ENCODE measurements around the gene ADCY3. TPM values are rescaled to one million over a fixed set of nuclear protein-coding genes. Genes with fewer than 3 reads are reported as not detected.

Gene ADCY3
- total RNA-seq, 5 donors from 2014 or later (not counting 1 experiment from before 2014, with no cell fraction given), result 21.4 to 35.6 (median 32.8) TPM

DNA sequence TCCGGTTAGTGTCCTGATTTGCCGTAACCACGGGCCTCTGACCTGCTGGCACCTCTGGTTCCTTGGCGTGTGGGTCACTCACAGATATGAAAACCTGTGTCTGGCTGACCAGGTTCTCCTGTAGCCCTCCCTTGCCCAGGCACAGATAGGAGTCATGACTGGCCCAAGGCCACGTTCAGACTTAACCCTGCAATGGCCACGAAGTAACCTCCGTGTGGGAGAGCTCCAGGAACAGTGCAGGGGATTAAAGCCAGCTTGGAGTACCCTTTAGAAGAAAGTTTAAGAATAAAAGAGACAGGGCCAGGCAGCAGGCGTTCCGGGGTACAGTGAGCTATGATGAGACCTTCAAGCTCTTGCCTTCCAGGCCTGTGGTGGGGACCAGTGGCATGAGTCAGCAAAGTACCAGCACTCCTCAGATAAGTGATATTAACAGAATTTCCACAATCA lies 101.3 kb downstream of the ADCY3 start:
- CTCF ChIA-PET, result interaction anchor here in 1 of 2 donors (0.6 to 1.1 kb wide), 3 partner anchors 9 to 196 kb away, joined by 3 to 8 read pairs (median 3); no protein-coding TSS in a partner anchor
- no peaks in the 10 kb centered on the region for H3K27me3 Mint-ChIP-seq
- ATAC-seq (replicated peaks in 1 of 4), result no peak
- POLR2A ChIA-PET, result no interaction called here
- H3K9me3 Mint-ChIP-seq, result no peaks in the 10 kb centered on the region
- no peaks in the 10 kb centered on the region for H3K4me1 ChIP-seq (ENCODE audit: control insufficient read depth in 1 of 2, extremely low read depth in 1 of 2, insufficient read depth in 2 of 2, low read length in 2 of 2)
- no peak for DNase-seq
- H3K4me1 Mint-ChIP-seq, result no peaks in the 10 kb centered on the region
- no peaks in the 10 kb centered on the region for H3K9me3 ChIP-seq
- H3K4me3 ChIP-seq (ENCODE audit: control insufficient read depth in 1 of 2, extremely low read depth in 1 of 2, low read length in 1 of 2), result no peak overlapping the region
- no peaks in the 10 kb centered on the region for H3K27me3 ChIP-seq (replicated peaks in 1 of 2; ENCODE audit: control insufficient read depth in 2 of 2, extremely low read depth in 1 of 2, insufficient read depth in 2 of 2, low read length in 1 of 2)
- peaks cover 21 to 54% of the 10 kb centered on the region in 2 donors for H3K36me3 ChIP-seq (ENCODE audit: control insufficient read depth in 2 of 2, extremely low read depth in 1 of 2, insufficient read depth in 1 of 2, low read length in 1 of 2)
- H3K4me3 Mint-ChIP-seq, result no peak overlapping the region
- 73% methylated on average over 7 of the region's 9 CpGs for WGBS (ENCODE audit: insufficient coverage)
- no peak overlapping the region for H3K27ac Mint-ChIP-seq
- H3K36me3 Mint-ChIP-seq, result peaks cover 54% of the 10 kb centered on the region
- no peak overlapping the region for H3K27ac ChIP-seq (ENCODE audit: low read length)

DNA sequence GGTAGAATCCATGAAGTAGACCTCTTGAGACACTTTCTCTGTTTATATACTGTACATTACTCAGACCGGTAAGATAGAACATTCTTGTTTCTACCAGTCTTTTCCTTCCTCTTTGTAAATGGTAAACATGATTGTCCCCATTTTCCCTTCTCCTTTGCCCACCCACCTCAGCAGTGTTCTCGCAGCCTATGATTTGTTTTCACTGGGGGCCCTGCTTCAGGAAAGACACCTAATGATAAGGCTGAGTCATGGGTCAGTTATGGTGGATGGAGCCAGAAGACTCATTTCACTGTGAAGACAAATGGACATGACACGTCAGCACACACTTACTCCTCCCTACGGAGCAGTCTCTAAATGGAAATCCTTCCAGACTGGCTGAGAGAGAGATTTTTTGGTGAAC lies 103.2 kb downstream of the ADCY3 start:
- H3K27ac ChIP-seq (ENCODE audit: low read length), result no peak overlapping the region
- H3K36me3 Mint-ChIP-seq, result peaks cover 42% of the 10 kb centered on the region
- CTCF ChIA-PET, result no interaction called here

DNA sequence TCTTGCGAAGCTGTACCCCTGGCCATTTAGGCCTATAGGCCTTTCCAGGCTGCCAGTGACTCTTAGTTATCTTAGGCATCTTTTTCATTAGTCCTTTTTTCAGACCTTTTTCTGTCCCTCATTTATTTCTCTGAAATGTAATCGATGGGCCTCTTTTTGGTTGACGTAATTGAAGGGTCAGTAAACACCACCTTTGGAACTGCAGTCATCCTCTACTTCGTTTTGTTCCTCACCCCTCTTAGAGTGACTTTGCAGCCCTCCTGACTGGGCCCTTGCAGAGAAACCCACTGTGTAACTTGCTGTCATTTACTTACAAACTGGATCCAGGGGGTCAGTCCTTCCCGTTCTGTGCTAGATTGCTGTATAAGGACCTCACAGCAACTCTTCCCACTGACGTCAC lies 103.6 kb downstream of the ADCY3 start:
- H3K27me3 ChIP-seq (replicated peaks in 1 of 2; ENCODE audit: control insufficient read depth in 2 of 2, extremely low read depth in 1 of 2, insufficient read depth in 2 of 2, low read length in 1 of 2), result no peaks in the 10 kb centered on the region
- POLR2A ChIA-PET, result no interaction called here
- 94% methylated on average over 4 of the region's 6 CpGs for WGBS (ENCODE audit: insufficient coverage)
- Mint-ChIP-seq H3K27ac (no peak overlapping the region), H3K4me3 (no peak overlapping the region), H3K27me3 (no peaks in the 10 kb centered on the region), H3K4me1 (no peaks in the 10 kb centered on the region), H3K9me3 (no peaks in the 10 kb centered on the region), H3K36me3 (peaks cover 41% of the 10 kb centered on the region)
- H3K4me3 ChIP-seq (ENCODE audit: control insufficient read depth in 1 of 2, extremely low read depth in 1 of 2, low read length in 1 of 2), result no peak overlapping the region
- peaks cover 10 to 42% of the 10 kb centered on the region in 2 donors for H3K36me3 ChIP-seq (ENCODE audit: control insufficient read depth in 2 of 2, extremely low read depth in 1 of 2, insufficient read depth in 1 of 2, low read length in 1 of 2)
- no peaks in the 10 kb centered on the region for H3K4me1 ChIP-seq (ENCODE audit: control insufficient read depth in 1 of 2, extremely low read depth in 1 of 2, insufficient read depth in 2 of 2, low read length in 2 of 2)
- no peaks in the 10 kb centered on the region for H3K9me3 ChIP-seq
- H3K27ac ChIP-seq (ENCODE audit: low read length), result no peak overlapping the region
- DNase-seq, result no peak
- no peak for ATAC-seq (replicated peaks in 1 of 4)
- CTCF ChIA-PET, result no interaction called here

More for the DNA sequence above, 103.2 kb downstream of the ADCY3 start:
- ATAC-seq (replicated peaks in 1 of 4) (no peak), DNase-seq (no peak)
- POLR2A ChIA-PET, result no interaction called here
- Mint-ChIP-seq H3K4me1 (no peaks in the 10 kb centered on the region), H3K9me3 (no peaks in the 10 kb centered on the region), H3K4me3 (no peak overlapping the region), H3K27ac (no peak overlapping the region), H3K27me3 (no peaks in the 10 kb centered on the region)
- no peaks in the 10 kb centered on the region for H3K9me3 ChIP-seq
- H3K4me3 ChIP-seq (ENCODE audit: control insufficient read depth in 1 of 2, extremely low read depth in 1 of 2, low read length in 1 of 2), result no peak overlapping the region
- no peaks in the 10 kb centered on the region for H3K4me1 ChIP-seq (ENCODE audit: control insufficient read depth in 1 of 2, extremely low read depth in 1 of 2, insufficient read depth in 2 of 2, low read length in 2 of 2)
- H3K36me3 ChIP-seq (ENCODE audit: control insufficient read depth in 2 of 2, extremely low read depth in 1 of 2, insufficient read depth in 1 of 2, low read length in 1 of 2), result peaks cover 10 to 42% of the 10 kb centered on the region in 2 donors
- no peaks in the 10 kb centered on the region for H3K27me3 ChIP-seq (replicated peaks in 1 of 2; ENCODE audit: control insufficient read depth in 2 of 2, extremely low read depth in 1 of 2, insufficient read depth in 2 of 2, low read length in 1 of 2)
- WGBS (ENCODE audit: insufficient coverage), result no CpG with 5 or more reads among the region's 4 CpGs

DNA sequence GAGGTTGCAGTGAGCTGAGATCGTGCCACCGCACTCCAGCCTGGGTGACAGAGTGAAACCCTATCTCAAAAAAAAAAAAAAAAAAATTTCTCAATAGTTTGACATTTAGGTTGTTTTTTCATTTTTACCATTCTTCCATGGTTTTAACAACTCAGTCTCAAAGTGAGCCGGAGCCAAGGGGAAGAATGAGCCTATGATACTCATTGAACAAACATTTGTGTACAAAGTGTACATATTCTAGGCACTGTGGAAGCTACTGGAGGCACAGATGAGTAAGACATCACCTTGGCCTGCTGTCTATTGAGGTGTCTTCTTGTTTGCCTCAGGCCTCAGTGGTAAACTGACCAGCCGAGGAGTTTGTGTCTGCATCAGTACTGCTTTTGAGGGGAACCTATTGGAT lies 104.9 kb downstream of the ADCY3 start:
- ChIA-PET CTCF (no interaction called here), POLR2A (no interaction called here)
- Mint-ChIP-seq H3K4me1 (no peaks in the 10 kb centered on the region), H3K4me3 (no peak overlapping the region), H3K9me3 (no peaks in the 10 kb centered on the region), H3K27me3 (no peaks in the 10 kb centered on the region), H3K36me3 (peaks cover 33% of the 10 kb centered on the region), H3K27ac (no peak overlapping the region)
- no peak overlapping the region for H3K27ac ChIP-seq (ENCODE audit: low read length)
- ATAC-seq (replicated peaks in 1 of 4), result no peak
- peaks cover 0 to under 1% of the 10 kb centered on the region in 2 experiments for H3K4me1 ChIP-seq (ENCODE audit: control insufficient read depth in 1 of 2, extremely low read depth in 1 of 2, insufficient read depth in 2 of 2, low read length in 2 of 2)
- DNase-seq, result no peak
- no peak overlapping the region for H3K4me3 ChIP-seq (ENCODE audit: control insufficient read depth in 1 of 2, extremely low read depth in 1 of 2, low read length in 1 of 2)
- WGBS (ENCODE audit: insufficient coverage), result 100% methylated on average over 1 of the region's 4 CpGs
- H3K36me3 ChIP-seq (ENCODE audit: control insufficient read depth in 2 of 2, extremely low read depth in 1 of 2, insufficient read depth in 1 of 2, low read length in 1 of 2), result peaks cover under 1 to 33% of the 10 kb centered on the region in 2 donors
- no peaks in the 10 kb centered on the region for H3K9me3 ChIP-seq
- H3K27me3 ChIP-seq (replicated peaks in 1 of 2; ENCODE audit: control insufficient read depth in 2 of 2, extremely low read depth in 1 of 2, insufficient read depth in 2 of 2, low read length in 1 of 2), result no peaks in the 10 kb centered on the region

DNA sequence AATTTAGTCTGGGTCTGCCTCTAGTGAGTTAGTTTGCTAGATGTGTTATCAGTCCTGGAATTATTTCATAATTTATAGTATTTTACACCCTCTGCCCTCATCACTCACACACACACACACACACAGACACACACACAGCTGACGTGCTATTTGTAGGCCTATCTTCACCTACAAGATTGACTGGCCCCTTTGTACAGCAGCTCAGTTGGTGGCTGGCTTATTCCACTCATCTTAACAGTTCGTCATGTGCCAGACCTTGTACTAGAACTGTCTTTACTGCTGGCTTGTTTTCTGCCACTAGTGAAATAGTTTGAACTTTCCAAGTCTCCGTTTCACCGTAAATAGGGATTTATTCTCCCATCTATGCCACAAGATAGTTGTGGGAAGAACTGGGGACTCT lies 105.5 kb downstream of the ADCY3 start:
- CTCF ChIA-PET, result no interaction called here

DNA sequence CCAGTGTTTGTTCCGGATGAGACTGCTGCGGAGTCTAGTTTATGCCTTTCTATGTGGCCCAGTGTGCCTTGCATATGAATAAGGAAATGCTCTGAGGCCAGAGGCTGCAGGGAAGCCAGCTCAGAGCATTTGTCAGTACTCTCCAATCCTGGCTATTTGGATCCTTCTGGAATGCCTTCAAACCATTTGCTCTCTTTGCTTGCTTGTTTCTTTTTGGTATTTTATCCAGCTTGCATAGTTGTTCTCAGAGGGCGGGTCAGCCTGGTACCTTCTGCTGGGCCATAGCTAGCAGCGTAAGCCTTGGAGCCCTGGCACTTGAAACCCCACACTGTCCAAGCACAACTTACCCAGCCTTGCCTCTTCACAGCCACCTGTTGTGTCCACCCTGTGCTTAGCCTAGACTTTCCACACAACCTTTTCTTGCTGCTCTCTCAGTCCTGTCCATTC lies 106.3 kb downstream of the ADCY3 start:
- H3K4me1 ChIP-seq (ENCODE audit: control insufficient read depth in 1 of 2, extremely low read depth in 1 of 2, insufficient read depth in 2 of 2, low read length in 2 of 2), result peaks cover 0 to 2% of the 10 kb centered on the region in 2 experiments
- no peak overlapping the region for H3K27ac ChIP-seq (ENCODE audit: low read length)
- POLR2A ChIA-PET, result no interaction called here
- Mint-ChIP-seq H3K9me3 (no peaks in the 10 kb centered on the region), H3K36me3 (peaks cover 33% of the 10 kb centered on the region), H3K27ac (no peak overlapping the region), H3K4me3 (no peak overlapping the region), H3K27me3 (no peaks in the 10 kb centered on the region), H3K4me1 (peaks cover 7 to 11% (median 8%) of the 10 kb centered on the region in 3 donors)
- no peak for DNase-seq
- no peaks in the 10 kb centered on the region for H3K27me3 ChIP-seq (replicated peaks in 1 of 2; ENCODE audit: control insufficient read depth in 2 of 2, extremely low read depth in 1 of 2, insufficient read depth in 2 of 2, low read length in 1 of 2)
- 100% methylated on average over 4 of the region's 4 CpGs for WGBS (ENCODE audit: insufficient coverage)
- no peak for ATAC-seq (replicated peaks in 1 of 4)
- no peaks in the 10 kb centered on the region for H3K9me3 ChIP-seq
- H3K4me3 ChIP-seq (ENCODE audit: control insufficient read depth in 1 of 2, extremely low read depth in 1 of 2, low read length in 1 of 2), result no peak overlapping the region
- CTCF ChIA-PET, result interaction anchor here (1.4 to 1.6 kb wide), 2 partner anchors 12 to 14 kb away, joined by 4 read pairs; no protein-coding TSS in a partner anchor
- peaks cover 0 to 23% of the 10 kb centered on the region in 2 donors for H3K36me3 ChIP-seq (ENCODE audit: control insufficient read depth in 2 of 2, extremely low read depth in 1 of 2, insufficient read depth in 1 of 2, low read length in 1 of 2)

More for the DNA sequence above, 105.5 kb downstream of the ADCY3 start:
- H3K9me3 ChIP-seq, result no peaks in the 10 kb centered on the region
- H3K4me1 Mint-ChIP-seq, result peaks cover under 1 to 3% (median 2%) of the 10 kb centered on the region in 3 donors
- H3K36me3 Mint-ChIP-seq, result peaks cover 33% of the 10 kb centered on the region
- POLR2A ChIA-PET, result no interaction called here
- H3K27me3 ChIP-seq (replicated peaks in 1 of 2; ENCODE audit: control insufficient read depth in 2 of 2, extremely low read depth in 1 of 2, insufficient read depth in 2 of 2, low read length in 1 of 2), result no peaks in the 10 kb centered on the region
- peaks cover 0 to 31% of the 10 kb centered on the region in 2 donors for H3K36me3 ChIP-seq (ENCODE audit: control insufficient read depth in 2 of 2, extremely low read depth in 1 of 2, insufficient read depth in 1 of 2, low read length in 1 of 2)
- no peak overlapping the region for H3K4me3 ChIP-seq (ENCODE audit: control insufficient read depth in 1 of 2, extremely low read depth in 1 of 2, low read length in 1 of 2)
- no peaks in the 10 kb centered on the region for H3K27me3 Mint-ChIP-seq
- no peak for ATAC-seq (replicated peaks in 1 of 4)
- DNase-seq, result no peak
- no peak overlapping the region for H3K4me3 Mint-ChIP-seq
- H3K4me1 ChIP-seq (ENCODE audit: control insufficient read depth in 1 of 2, extremely low read depth in 1 of 2, insufficient read depth in 2 of 2, low read length in 2 of 2), result peaks cover 0 to 2% of the 10 kb centered on the region in 2 experiments
- H3K27ac Mint-ChIP-seq, result no peak overlapping the region
- H3K27ac ChIP-seq (ENCODE audit: low read length), result no peak overlapping the region
- H3K9me3 Mint-ChIP-seq, result no peaks in the 10 kb centered on the region
- WGBS (ENCODE audit: insufficient coverage), result no CpG with 5 or more reads among the region's 4 CpGs
